MM.1S (cell line): ENCODE data around the gene ACTR6.
"Not testable (repeated sequence)": the region's sequence is repeated elsewhere in the genome, so short reads cannot be mapped to it uniquely, and the experiment has no call there.

ENCODE experiments used
- DNase-seq: peaks from one replicate; pipeline ENCODE4 v3.0.0-alpha.2; 2015
- H2AFZ ChIP-seq: fragments of 300-600 bp; sonication (generic); 2 replicates; pipeline ENCODE4 v1.6.0; 2016; ENCODE audit warnings: antibody characterized with exemption, low read length
- H3F3A ChIP-seq: fragments of 300-600 bp; sonication (generic); 2 replicates; pipeline ENCODE4 v1.6.1; 2016; ENCODE audit warnings: mild to moderate bottlenecking, antibody characterized with exemption, low read length, moderate library complexity, mixed read lengths; ENCODE audit not compliant: insufficient read depth
- H3K27ac ChIP-seq: fragments of 300-600 bp; sonication (generic); 2 replicates; pipeline ENCODE4 v1.5.1; 2016; ENCODE audit warnings: mild to moderate bottlenecking, low read length
- H3K27me3 ChIP-seq: fragments of 300-600 bp; sonication (generic); replicated peaks from 2 replicates; pipeline ENCODE4 v1.6.0; 2016; ENCODE audit warnings: low read length; ENCODE audit not compliant: insufficient read depth
- H3K36me3 ChIP-seq: fragments of 300-600 bp; sonication (generic); replicated peaks from 2 replicates; pipeline ENCODE4 v1.6.1; 2016; ENCODE audit warnings: mild to moderate bottlenecking, low read length, mixed read lengths; ENCODE audit not compliant: insufficient read depth
- H3K4me1 ChIP-seq: fragments of 300-600 bp; sonication (generic); 2 replicates; pipeline ENCODE4 v1.6.1; 2016; ENCODE audit warnings: low read length, mixed read lengths
- H3K4me2 ChIP-seq: fragments of 300-600 bp; sonication (generic); 2 replicates; pipeline ENCODE4 v1.6.0; 2016; ENCODE audit warnings: low read depth, low read length
- H3K4me3 ChIP-seq: fragments of 300-600 bp; sonication (generic); 2 replicates; pipeline ENCODE4 v1.5.1; 2016; ENCODE audit warnings: low read length, mixed read lengths
- H3K79me2 ChIP-seq: fragments of 300-600 bp; sonication (generic); 2 replicates; pipeline ENCODE4 v1.6.1; 2016; ENCODE audit warnings: mixed run types, low read length, mixed read lengths
- H3K9ac ChIP-seq: fragments of 300-600 bp; sonication (generic); 2 replicates; pipeline ENCODE4 v1.6.1; 2016; ENCODE audit warnings: low read length, mixed read lengths
- H3K9me2 ChIP-seq: fragments of 300-600 bp; sonication (generic); replicated peaks from 2 replicates; pipeline ENCODE4 v1.6.1; 2016; ENCODE audit warnings: mild to moderate bottlenecking, low read length, mixed read lengths; ENCODE audit not compliant: insufficient read depth
- H3K9me3 ChIP-seq: fragments of 300-600 bp; sonication (generic); replicated peaks from 2 replicates; pipeline ENCODE4 v1.6.1; 2016; ENCODE audit warnings: mild to moderate bottlenecking, low read length, mixed read lengths; ENCODE audit not compliant: insufficient read depth
- H4K20me1 ChIP-seq: fragments of 300-600 bp; sonication (generic); 2 replicates; pipeline ENCODE4 v1.6.1; 2016; ENCODE audit warnings: mild to moderate bottlenecking, low read length, moderate library complexity, mixed read lengths; ENCODE audit not compliant: insufficient read depth
- CTCF ChIP-seq: fragments of 300-600 bp; sonication (generic); IDR thresholded peaks from 2 replicates; pipeline ENCODE4 v1.5.1; 2016; ENCODE audit warnings: antibody characterized with exemption, low read length, mixed read lengths
- EZH2 ChIP-seq: fragments of 300-600 bp; sonication (generic); optimal IDR thresholded peaks from 2 replicates; pipeline ENCODE3; 2017; ENCODE audit warnings: low read depth, mild to moderate bottlenecking, antibody characterized with exemption, low read length, mixed read lengths
- EZH2phosphoT487 ChIP-seq: fragments of 300-600 bp; sonication (generic); IDR thresholded peaks from 2 replicates; pipeline ENCODE4 v1.6.1; 2018; ENCODE audit warnings: antibody characterized with exemption, low read length

Gene ACTR6

GRCh38 chr12:100225491-100225890, 24.9 kb downstream of the ACTR6 start:
- Histone ChIP-seq H3K4me3 (no peak overlapping the region), H3K27me3 (no peaks in the 10 kb centered on the region), H2AFZ (no peak overlapping the region), H3F3A (no peaks in the 10 kb centered on the region), H3K4me2 (no peak overlapping the region), H3K9me3 (no peaks in the 10 kb centered on the region), H3K27ac (no peak overlapping the region), H3K36me3 (no peaks in the 10 kb centered on the region), H3K9ac (no peak overlapping the region), H3K79me2 (no peaks in the 10 kb centered on the region), H3K4me1 (no peaks in the 10 kb centered on the region), H3K9me2 (no peaks in the 10 kb centered on the region), H4K20me1 (no peaks in the 10 kb centered on the region)
- DNase-seq = no peak
- no peak for TF ChIP-seq EZH2phosphoT487
- TF ChIP-seq CTCF = no peak
- no peak for TF ChIP-seq EZH2

GRCh38 chr12:100229036-100229635, 28.5 kb downstream of the ACTR6 start:
- H3K27ac ChIP-seq = no peak overlapping the region
- DNase-seq = no peak

GRCh38 chr12:100229876-100230275, 29.3 kb downstream of the ACTR6 start:
- H2AFZ ChIP-seq = no peak overlapping the region
- no peaks in the 10 kb centered on the region for H3K9me2 ChIP-seq
- no peaks in the 10 kb centered on the region for H3K36me3 ChIP-seq
- no peak for TF ChIP-seq EZH2phosphoT487
- TF ChIP-seq EZH2 = no peak
- no peak for TF ChIP-seq CTCF
- no peaks in the 10 kb centered on the region for H4K20me1 ChIP-seq
- H3K79me2 ChIP-seq = no peaks in the 10 kb centered on the region
- no peaks in the 10 kb centered on the region for H3F3A ChIP-seq
- DNase-seq = no peak
- no peaks in the 10 kb centered on the region for H3K27me3 ChIP-seq
- no peaks in the 10 kb centered on the region for H3K9me3 ChIP-seq
- no peak overlapping the region for H3K9ac ChIP-seq
- H3K4me2 ChIP-seq = no peak overlapping the region
- H3K4me1 ChIP-seq = no peaks in the 10 kb centered on the region
- no peak overlapping the region for H3K4me3 ChIP-seq
- H3K27ac ChIP-seq = no peak overlapping the region

More at GRCh38 chr12:100229036-100229635, 28.5 kb downstream of the ACTR6 start:
- no peak overlapping the region for H3K4me2 ChIP-seq
- no peaks in the 10 kb centered on the region for H3K79me2 ChIP-seq
- no peak overlapping the region for H3K9ac ChIP-seq
- no peaks in the 10 kb centered on the region for H3K4me1 ChIP-seq
- no peak overlapping the region for H2AFZ ChIP-seq
- no peaks in the 10 kb centered on the region for H3K36me3 ChIP-seq
- H3K9me2 ChIP-seq = no peaks in the 10 kb centered on the region
- no peaks in the 10 kb centered on the region for H3F3A ChIP-seq
- TF ChIP-seq CTCF (no peak), EZH2 (no peak), EZH2phosphoT487 (no peak)
- H3K4me3 ChIP-seq = no peak overlapping the region
- no peaks in the 10 kb centered on the region for H3K27me3 ChIP-seq
- no peaks in the 10 kb centered on the region for H4K20me1 ChIP-seq
- H3K9me3 ChIP-seq = no peaks in the 10 kb centered on the region

- H3K9me2 ChIP-seq, H4K20me1 ChIP-seq, H3K4me2 ChIP-seq, H3K4me1 ChIP-seq, H3K27me3 ChIP-seq, H3K36me3 ChIP-seq, H3K9me3 ChIP-seq, H3K79me2 ChIP-seq, H3K9ac ChIP-seq, H2AFZ ChIP-seq, H3K27ac ChIP-seq, DNase-seq, H3K4me3 ChIP-seq, H3F3A ChIP-seq: not testable (repeated sequence)
Observed at GRCh38 chr12:100231873-100232272, 31.3 kb downstream of the ACTR6 start.
